Body of pancreas (tissue), 4 donors: Measurements from ENCODE around the gene ATIC.

ENCODE experiments used
- CTCF ChIP-seq, 7 experiments: fragments of 450-650 bp in 4 of 7; fragments of 200-600 bp in 3 of 7; sonication (generic) in 3 of 7; IDR thresholded peaks; one replicate each; pipeline ENCODE4 v1.5.1; 2016 to 2019; ENCODE audit warnings: antibody characterized with exemption in 7 of 7
- POLR2A ChIP-seq, 3 donors: fragments of 450-650 bp; IDR thresholded peaks; one replicate each; pipeline ENCODE4 v1.6.1; 2016; ENCODE audit warnings: antibody characterized with exemption in 3 of 3, mild to moderate bottlenecking in 2 of 3

DNA sequence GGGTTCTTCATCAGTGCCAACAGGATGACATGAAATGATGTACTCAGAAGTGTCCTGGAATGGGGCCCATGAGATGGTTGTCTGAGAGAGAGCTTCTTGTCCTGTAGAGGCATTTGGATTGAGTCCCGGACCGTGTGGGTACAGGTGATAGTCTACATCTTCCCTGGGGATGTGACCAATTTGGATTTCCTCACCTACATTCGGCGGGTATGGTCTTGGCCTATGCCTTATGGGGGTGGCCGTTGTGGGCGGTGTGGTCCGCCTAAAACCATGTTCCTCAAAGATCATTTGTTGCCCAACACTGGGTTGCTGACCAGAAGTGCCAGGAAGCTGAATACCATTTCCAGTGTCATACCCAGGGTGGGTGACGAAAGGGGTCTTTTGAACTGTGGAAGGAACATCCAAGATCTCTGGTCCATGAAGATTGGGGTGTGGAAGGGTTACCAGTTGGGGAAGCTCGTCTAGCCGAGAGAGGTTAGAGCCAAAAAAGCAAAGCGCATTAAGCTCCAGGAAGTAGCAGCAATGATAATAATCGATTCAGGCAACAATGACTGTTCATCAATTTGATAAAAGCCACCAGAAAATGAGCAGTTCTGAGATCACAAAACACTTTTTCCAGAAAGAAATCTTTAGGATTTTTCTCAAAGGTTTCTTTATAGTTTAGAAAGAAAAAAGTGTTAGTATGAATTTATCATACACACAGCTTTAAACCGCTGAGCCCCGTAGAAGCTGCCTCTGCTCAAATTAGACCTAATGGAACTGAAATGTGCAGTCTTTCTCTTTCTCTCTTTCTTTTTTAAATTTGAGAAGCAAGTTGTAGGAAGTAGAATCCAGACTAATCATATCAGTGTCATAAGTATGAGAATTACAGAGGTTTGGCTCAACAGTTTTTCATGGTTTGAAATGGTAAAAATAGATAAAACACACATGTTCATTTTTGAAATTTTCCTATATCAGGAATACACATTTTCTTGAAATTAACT lies 60.3 kb downstream of the ATIC start:
- TF ChIP-seq CTCF (IDR thresholded peaks at IDR 0.05) (no peak), POLR2A (IDR thresholded peaks at IDR 0.05) (no peak)
